ENCODE results near the gene CNNM4. TPM values are rescaled to one million over a fixed set of nuclear protein-coding genes. Genes with fewer than 3 reads are reported as not detected.

CNNM4 gene
- total RNA-seq: 1 to 10 TPM; 7.2 to 8.4 TPM

GRCh38 chr2:96760036-96760985 is at the start of gene CNNM4:
TSS of gene CNNM4 (plus strand) at chr2:96760902. CDS start at chr2:96761000, 98 bp downstream.
- ChIA-PET POLR2A (interaction anchor here (0.5 to 1.3 kb wide), 5 partner anchors 13 to 214 kb away, joined by 3 to 6 read pairs (median 3); no protein-coding TSS in a partner anchor), CTCF (interaction anchor here (0.5 to 2.4 kb wide), 9 partner anchors 18 to 222 kb away, joined by 3 to 8 read pairs (median 3); partner anchors contain the start of gene ANKRD39)

- ChIA-PET CTCF (interaction anchor here (0.7 kb wide), 1 partner anchor 9 kb away, joined by 3 read pairs; no protein-coding TSS in a partner anchor), POLR2A (no interaction called here)
Measured at GRCh38 chr2:96710985-96711384, 49.7 kb upstream of the CNNM4 start.

GRCh38 chr2:96715658-96716057 is 45.0 kb upstream of the CNNM4 start:
- POLR2A ChIA-PET: no interaction called here
- CTCF ChIA-PET: no interaction called here

GRCh38 chr2:96716388-96716787 is 44.3 kb upstream of the CNNM4 start:
- CTCF ChIA-PET: no interaction called here

GRCh38 chr2:96726131-96726530 is 34.6 kb upstream of the CNNM4 start:
- POLR2A ChIA-PET: no interaction called here
- CTCF ChIA-PET: no interaction called here

More at GRCh38 chr2:96716388-96716787, 44.3 kb upstream of the CNNM4 start:
- POLR2A ChIA-PET: no interaction called here

- ChIA-PET POLR2A (no interaction called here), CTCF (no interaction called here)
Measured at GRCh38 chr2:96727431-96727830, 33.3 kb upstream of the CNNM4 start.

- POLR2A ChIA-PET: no interaction called here
- CTCF ChIA-PET: no interaction called here
Measured at GRCh38 chr2:96729748-96730147, 31.0 kb upstream of the CNNM4 start.

GRCh38 chr2:96730212-96730611 is 30.5 kb upstream of the CNNM4 start:
- ChIA-PET POLR2A (no interaction called here), CTCF (no interaction called here)

- ChIA-PET CTCF (no interaction called here), POLR2A (no interaction called here)
Measured at GRCh38 chr2:96733931-96734330, 26.8 kb upstream of the CNNM4 start.

- ChIA-PET CTCF (no interaction called here), POLR2A (no interaction called here)
Measured at GRCh38 chr2:96734880-96735583, 25.7 kb upstream of the CNNM4 start.

- CTCF ChIA-PET: no interaction called here
- POLR2A ChIA-PET: no interaction called here
Measured at GRCh38 chr2:96737251-96737650, 23.5 kb upstream of the CNNM4 start.

GRCh38 chr2:96737831-96738230 is 22.9 kb upstream of the CNNM4 start:
- ChIA-PET POLR2A (no interaction called here), CTCF (no interaction called here)

- POLR2A ChIA-PET: no interaction called here
Measured at GRCh38 chr2:96739076-96739632, 21.5 kb upstream of the CNNM4 start.

GRCh38 chr2:96739633-96740428 is 20.9 kb upstream of the CNNM4 start, which contains the start of gene LMAN2L:
TSS of gene LMAN2L (minus strand) at chr2:96740064. CDS start at chr2:96740040, 24 bp downstream.
- POLR2A ChIA-PET: no interaction called here

More at GRCh38 chr2:96739076-96739632, 21.5 kb upstream of the CNNM4 start:
- CTCF ChIA-PET: interaction anchor here (0.9 kb wide), 1 partner anchor 97 kb away, joined by 3 read pairs; no protein-coding TSS in a partner anchor

GRCh38 chr2:96747061-96747617 is 13.6 kb upstream of the CNNM4 start:
- POLR2A ChIA-PET: no interaction called here
- CTCF ChIA-PET: no interaction called here

More at GRCh38 chr2:96739633-96740428, 20.9 kb upstream of the CNNM4 start, which contains the start of gene LMAN2L:
- CTCF ChIA-PET: interaction anchor here (0.9 to 1.0 kb wide), 2 partner anchors 22 to 98 kb away, joined by 3 read pairs; no protein-coding TSS in a partner anchor

- CTCF ChIA-PET: interaction anchor here (0.8 kb wide), 1 partner anchor 127 kb away, joined by 4 read pairs; no protein-coding TSS in a partner anchor
- POLR2A ChIA-PET: no interaction called here
Measured at GRCh38 chr2:96751800-96752199, 8.9 kb upstream of the CNNM4 start.

- ChIA-PET CTCF (interaction anchor here (0.6 to 0.9 kb wide), 2 partner anchors 9 to 124 kb away, joined by 3 to 4 read pairs; no protein-coding TSS in a partner anchor), POLR2A (no interaction called here)
Measured at GRCh38 chr2:96753661-96754282, 6.9 kb upstream of the CNNM4 start.

GRCh38 chr2:96754317-96754716 is 6.4 kb upstream of the CNNM4 start:
- ChIA-PET POLR2A (no interaction called here), CTCF (no interaction called here)

All from activated CD8-positive, alpha-beta memory T cell treated with anti-CD3 and anti-CD28 coated beads for 36 hours (primary cell).